Spleen (tissue), 3 donors: ENCODE results near the gene TGM4.

ENCODE experiments used
- POLR2A ChIP-seq, 3 donors: fragments of 450-650 bp; IDR thresholded peaks; one replicate each; pipeline ENCODE4 v1.5.1; 2017; ENCODE audit warnings: antibody characterized with exemption in 3 of 3, mild to moderate bottlenecking in 1 of 3
- POLR2AphosphoS5 ChIP-seq, 3 donors: sonication (generic); formaldehyde crosslinking; IDR thresholded peaks; one replicate each; pipeline ENCODE4 v1.5.1; 2017; ENCODE audit warnings: antibody characterized with exemption in 3 of 3

DNA sequence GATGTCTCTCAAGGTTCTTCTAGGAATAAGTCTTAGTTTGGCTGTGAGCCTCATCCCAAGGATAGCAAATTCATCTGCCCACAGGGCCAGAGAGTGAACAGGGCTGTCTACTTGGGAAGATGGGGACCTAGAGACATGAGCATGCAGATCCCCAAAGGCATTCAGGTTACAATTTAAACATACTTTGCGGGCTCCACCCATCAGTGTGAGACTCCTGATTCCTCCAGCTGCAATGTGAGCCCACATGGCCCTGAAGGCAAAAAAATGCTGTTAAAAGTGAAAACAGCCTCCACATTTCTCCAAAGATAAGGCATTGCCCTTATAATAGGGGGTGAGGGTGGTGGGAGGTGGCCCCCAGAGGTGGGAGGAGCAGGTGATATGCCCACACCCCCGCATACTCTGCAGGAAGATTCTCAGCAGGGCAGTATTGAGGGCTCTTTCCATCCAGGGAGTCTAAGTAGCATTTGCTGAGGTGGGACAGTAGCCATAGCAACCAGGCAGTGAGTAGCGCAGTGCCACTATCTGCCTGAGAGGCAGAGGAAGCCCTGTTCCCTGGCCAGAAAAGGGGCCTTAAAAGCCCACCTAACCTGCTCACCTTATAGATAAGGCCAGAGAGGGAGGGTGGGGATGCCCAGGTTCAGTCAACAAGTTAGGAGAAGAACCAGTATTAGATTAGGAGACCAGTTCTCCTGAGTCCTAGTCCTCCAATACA lies 31.2 kb downstream of the TGM4 start:
- TF ChIP-seq POLR2A (IDR thresholded peaks at IDR 0.05) (no peak), POLR2AphosphoS5 (IDR thresholded peaks at IDR 0.05) (no peak)
